ENCODE data around the gene DLGAP4.

DLGAP4 gene

GRCh38 chr20:36565520-36565919, 259.4 kb downstream of the DLGAP4 start:
- Histone ChIP-seq H3K9me2 (replicated peaks; ENCODE audit: control insufficient read depth, low read length) (no peaks in the 10 kb centered on the region), H3K9me3 (ENCODE audit: control insufficient read depth, insufficient read depth, low read length) (peaks cover 10% of the 10 kb centered on the region; the same call in 1 of the 2 replicates), H3K4me2 (ENCODE audit: low read length) (no peak overlapping the region), H3K27ac (ENCODE audit: low read depth, low read length) (no peak overlapping the region), H3K79me2 (ENCODE audit: control insufficient read depth, low read length) (no peaks in the 10 kb centered on the region), H3F3A (ENCODE audit: control insufficient read depth, insufficient read depth) (no peaks in the 10 kb centered on the region), H4K20me1 (ENCODE audit: control insufficient read depth, insufficient read depth, low read depth, low read length) (no peaks in the 10 kb centered on the region), H3K4me1 (ENCODE audit: control insufficient read depth, low read length) (no peaks in the 10 kb centered on the region), H3K27me3 (ENCODE audit: control insufficient read depth, low read length) (no peaks in the 10 kb centered on the region), H3K4me3 (ENCODE audit: low read length) (no peak overlapping the region), H3K36me3 (ENCODE audit: control insufficient read depth, low read length) (peaks cover 5% of the 10 kb centered on the region; the same call in 1 of the 2 replicates)
- TF ChIP-seq EZH2phosphoT487 (IDR thresholded peaks at IDR 0.05; ENCODE audit: borderline replicate concordance, low read length), result no peak
- TF ChIP-seq, protein P1, sequence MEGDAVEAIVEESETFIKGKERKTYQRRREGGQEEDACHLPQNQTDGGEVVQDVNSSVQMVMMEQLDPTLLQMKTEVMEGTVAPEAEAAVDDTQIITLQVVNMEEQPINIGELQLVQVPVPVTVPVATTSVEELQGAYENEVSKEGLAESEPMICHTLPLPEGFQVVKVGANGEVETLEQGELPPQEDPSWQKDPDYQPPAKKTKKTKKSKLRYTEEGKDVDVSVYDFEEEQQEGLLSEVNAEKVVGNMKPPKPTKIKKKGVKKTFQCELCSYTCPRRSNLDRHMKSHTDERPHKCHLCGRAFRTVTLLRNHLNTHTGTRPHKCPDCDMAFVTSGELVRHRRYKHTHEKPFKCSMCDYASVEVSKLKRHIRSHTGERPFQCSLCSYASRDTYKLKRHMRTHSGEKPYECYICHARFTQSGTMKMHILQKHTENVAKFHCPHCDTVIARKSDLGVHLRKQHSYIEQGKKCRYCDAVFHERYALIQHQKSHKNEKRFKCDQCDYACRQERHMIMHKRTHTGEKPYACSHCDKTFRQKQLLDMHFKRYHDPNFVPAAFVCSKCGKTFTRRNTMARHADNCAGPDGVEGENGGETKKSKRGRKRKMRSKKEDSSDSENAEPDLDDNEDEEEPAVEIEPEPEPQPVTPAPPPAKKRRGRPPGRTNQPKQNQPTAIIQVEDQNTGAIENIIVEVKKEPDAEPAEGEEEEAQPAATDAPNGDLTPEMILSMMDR (IDR thresholded peaks at IDR 0.05; ENCODE audit: low read depth, low read length, poor library complexity, severe bottlenecking), result no peak

- Histone ChIP-seq H3K27ac (ENCODE audit: low read depth, low read length) (no peak overlapping the region), H3K4me3 (ENCODE audit: low read length) (no peak overlapping the region), H3K9me3 (ENCODE audit: control insufficient read depth, insufficient read depth, low read length) (peaks cover 8% of the 10 kb centered on the region; the same call in 1 of the 2 replicates), H3K27me3 (ENCODE audit: control insufficient read depth, low read length) (no peaks in the 10 kb centered on the region), H4K20me1 (ENCODE audit: control insufficient read depth, insufficient read depth, low read depth, low read length) (no peaks in the 10 kb centered on the region), H3K36me3 (ENCODE audit: control insufficient read depth, low read length) (peaks cover 12% of the 10 kb centered on the region), H3K79me2 (ENCODE audit: control insufficient read depth, low read length) (peaks cover 21% of the 10 kb centered on the region), H3K4me1 (ENCODE audit: control insufficient read depth, low read length) (peaks cover 14% of the 10 kb centered on the region), H3F3A (ENCODE audit: control insufficient read depth, insufficient read depth) (peaks cover 16% of the 10 kb centered on the region), H3K4me2 (ENCODE audit: low read length) (no peak overlapping the region), H3K9me2 (replicated peaks; ENCODE audit: control insufficient read depth, low read length) (no peaks in the 10 kb centered on the region)
- no peak for TF ChIP-seq EZH2phosphoT487 (IDR thresholded peaks at IDR 0.05; ENCODE audit: borderline replicate concordance, low read length)
- TF ChIP-seq, protein P1 (IDR thresholded peaks at IDR 0.05; ENCODE audit: low read depth, low read length, poor library complexity, severe bottlenecking), result no peak
These were observed 263.8 kb downstream of the DLGAP4 start for GRCh38 chr20:36569847-36570429.

DNA sequence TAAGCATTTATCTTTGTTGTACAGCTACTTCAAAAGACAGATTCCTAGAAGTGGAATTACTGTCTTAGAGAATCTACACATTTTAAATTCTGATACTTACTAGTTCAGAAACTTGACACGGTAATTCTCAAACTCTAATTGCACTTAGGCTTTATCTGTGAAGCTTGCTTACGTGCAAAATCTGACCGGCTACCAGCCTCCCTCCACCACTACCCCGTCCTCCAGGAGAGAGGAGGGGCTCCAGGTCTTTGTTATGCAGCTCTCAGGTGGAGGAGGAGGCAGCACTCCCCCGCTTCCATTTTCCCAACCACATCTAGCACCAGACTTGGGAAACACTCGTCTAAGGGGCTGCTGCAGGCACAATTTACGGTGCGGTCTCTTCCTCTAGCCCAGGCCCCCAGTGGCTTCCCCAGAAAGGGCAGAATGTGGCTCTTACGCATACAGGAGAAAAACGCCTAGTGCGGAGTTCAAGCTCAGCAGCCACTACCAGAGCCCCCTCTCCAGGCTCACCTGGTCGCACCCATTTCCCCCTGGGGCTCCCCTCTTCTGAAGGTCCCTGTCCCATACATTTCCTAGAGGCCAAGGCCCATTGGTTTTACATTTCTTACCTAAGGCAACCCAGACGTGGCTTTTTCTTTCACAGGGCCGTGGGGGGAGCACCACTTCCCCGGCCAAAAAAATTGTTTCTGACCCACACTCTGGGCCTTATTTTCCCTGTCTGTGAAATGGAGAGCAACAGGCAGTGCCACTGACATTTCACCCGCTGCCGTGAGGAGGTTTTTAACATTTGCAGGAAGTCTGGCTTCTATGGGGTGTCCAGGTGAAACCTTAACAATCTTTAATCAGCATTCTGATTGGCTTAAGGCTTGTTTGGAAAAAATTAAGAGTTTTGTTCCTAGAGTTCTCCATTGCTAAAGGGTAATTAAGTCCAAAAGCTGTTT, 265.7 kb downstream of the DLGAP4 start:
- no peak for TF ChIP-seq EZH2phosphoT487 (IDR thresholded peaks at IDR 0.05; ENCODE audit: borderline replicate concordance, low read length)
- TF ChIP-seq, protein P1 (IDR thresholded peaks at IDR 0.05; ENCODE audit: low read depth, low read length, poor library complexity, severe bottlenecking), result no peak
- Histone ChIP-seq H4K20me1 (ENCODE audit: control insufficient read depth, insufficient read depth, low read depth, low read length) (peaks cover 11% of the 10 kb centered on the region), H3K9me3 (ENCODE audit: control insufficient read depth, insufficient read depth, low read length) (no peaks in the 10 kb centered on the region), H3K79me2 (ENCODE audit: control insufficient read depth, low read length) (peaks cover 40% of the 10 kb centered on the region), H3F3A (ENCODE audit: control insufficient read depth, insufficient read depth) (peaks cover 16% of the 10 kb centered on the region), H3K27ac (ENCODE audit: low read depth, low read length) (no peak overlapping the region), H3K4me3 (ENCODE audit: low read length) (peak overlapping the region; percentile 86), H3K27me3 (ENCODE audit: control insufficient read depth, low read length) (no peaks in the 10 kb centered on the region), H3K36me3 (ENCODE audit: control insufficient read depth, low read length) (peaks cover 24% of the 10 kb centered on the region), H3K4me2 (ENCODE audit: low read length) (peak overlapping the region; percentile 100), H3K4me1 (ENCODE audit: control insufficient read depth, low read length) (peaks cover 27% of the 10 kb centered on the region), H3K9me2 (replicated peaks; ENCODE audit: control insufficient read depth, low read length) (no peaks in the 10 kb centered on the region)

All from DOHH2 (cell line).